Measurements from ENCODE around the gene PRDM11. TPM values are rescaled to one million over a fixed set of nuclear protein-coding genes. Genes with fewer than 3 reads are reported as not detected.

Gene PRDM11
- total and polyA plus RNA-seq, 10 of the 15 experiments (the other 5 are each of a cell fraction or from before 2014, with no cell fraction given), result 0.03 to 2.4 (median 0.53) TPM

DNA sequence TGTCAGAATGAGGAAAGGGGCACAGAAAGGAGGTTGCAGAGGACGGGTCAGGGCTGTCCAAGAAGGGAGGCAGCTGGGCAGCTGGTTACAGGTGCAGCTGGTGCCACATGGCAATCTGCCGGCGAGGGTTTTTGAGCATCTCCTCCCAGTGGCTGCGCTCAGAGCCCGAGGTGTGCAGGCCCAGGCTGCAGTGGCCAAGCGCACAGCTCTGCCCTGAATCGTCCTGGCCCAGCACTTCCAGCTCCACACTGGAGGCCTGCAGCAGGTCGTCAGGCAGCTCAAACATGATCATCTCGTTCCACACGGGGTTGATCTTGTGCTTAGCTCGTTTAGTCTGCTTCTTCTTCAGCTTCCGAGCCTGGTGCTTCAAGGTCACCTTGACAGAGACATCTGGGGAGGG is 97.5 kb downstream of the PRDM11 start:
- no peak for ATAC-seq
- Histone ChIP-seq H3K4me3 (no peak overlapping the region), H3K27ac (ENCODE audit: control insufficient read depth, insufficient read depth) (no peak overlapping the region), H3K9me3 (replicated peaks; ENCODE audit: control insufficient read depth, insufficient read depth, low read length) (no peaks in the 10 kb centered on the region; the same call in 2 of the 3 replicates), H2AFZ (ENCODE audit: control insufficient read depth, low read depth, low read length) (no peak overlapping the region), H3K4me1 (ENCODE audit: control insufficient read depth, insufficient read depth, low read length) (no peaks in the 10 kb centered on the region), H3K4me2 (ENCODE audit: control insufficient read depth, insufficient read depth) (no peak overlapping the region), H4K20me1 (ENCODE audit: control insufficient read depth, insufficient read depth) (no peaks in the 10 kb centered on the region), H3K36me3 (ENCODE audit: control insufficient read depth in 2 of 2, insufficient read depth in 2 of 2, low read length in 1 of 2) (no peaks in the 10 kb centered on the region), H3K27me3 (replicated peaks in 1 of 2; ENCODE audit: control insufficient read depth in 2 of 2, insufficient read depth in 2 of 2, low read length in 1 of 2) (no peaks in the 10 kb centered on the region; a peak in 2 of 4 replicates), H3K79me2 (ENCODE audit: control insufficient read depth, insufficient read depth, low read length) (no peaks in the 10 kb centered on the region), H3K9ac (ENCODE audit: control insufficient read depth, insufficient read depth, low read length) (no peak overlapping the region)
- no peak for FAIRE-seq
- ChIA-PET POLR2A (no interaction called here), CTCF (no interaction called here), SMC1A (ENCODE audit: uncharacterized antibody, unreplicated experiment) (interaction anchor here (0.6 kb wide), 1 partner anchor 247 kb away, joined by 3 read pairs; no protein-coding TSS in a partner anchor), RAD21 (ENCODE audit: unreplicated experiment) (no interaction called here)
- BruUV-seq (replicated peaks), result no TSS peak
- no peak for DNase-seq (ENCODE audit: low read depth, low spot score)
- WGBS (ENCODE audit: insufficient coverage, insufficient replicate concordance, low lambda C conversion rate, missing lambda C conversion rate), result 25% methylated on average over 12 of the region's 12 CpGs
- intact Hi-C loops (cut with micrococcal nuclease; ENCODE audit: unreplicated experiment) (no loop called here), in situ Hi-C loops (cut with MboI) (no loop called here)
- TF ChIP-seq ZNF207 (IDR thresholded peaks at IDR 0.05; ENCODE audit: borderline replicate concordance) (no peak), NBN (IDR thresholded peaks at IDR 0.05) (no peak), DPF2 (IDR thresholded peaks at IDR 0.05) (no peak), JUND (IDR thresholded peaks at IDR 0.05; ENCODE audit: low read depth, low read length) (no peak), POLR2AphosphoS5 (IDR thresholded peaks at IDR 0.05; ENCODE audit: low read length) (no peak), PAX5 (IDR thresholded peaks at IDR 0.05; ENCODE audit: borderline replicate concordance, low read depth, low read length) (no peak), SMARCA5 (IDR thresholded peaks at IDR 0.05) (no peak), SUPT20H (IDR thresholded peaks at IDR 0.05; ENCODE audit: borderline replicate concordance, control insufficient read depth, low read depth, low read length) (no peak), CBX5 (IDR thresholded peaks at IDR 0.05; ENCODE audit: low read depth) (no peak), POU2F2 (IDR thresholded peaks at IDR 0.05; ENCODE audit: borderline replicate concordance, low read depth, low read length) (no peak), SREBF2 (IDR thresholded peaks at IDR 0.05; ENCODE audit: low read length) (no peak), POLR2A (IDR thresholded peaks at IDR 0.05; ENCODE audit: low read depth, low read length) (no peak)
- TF ChIP-seq, protein P1, sequence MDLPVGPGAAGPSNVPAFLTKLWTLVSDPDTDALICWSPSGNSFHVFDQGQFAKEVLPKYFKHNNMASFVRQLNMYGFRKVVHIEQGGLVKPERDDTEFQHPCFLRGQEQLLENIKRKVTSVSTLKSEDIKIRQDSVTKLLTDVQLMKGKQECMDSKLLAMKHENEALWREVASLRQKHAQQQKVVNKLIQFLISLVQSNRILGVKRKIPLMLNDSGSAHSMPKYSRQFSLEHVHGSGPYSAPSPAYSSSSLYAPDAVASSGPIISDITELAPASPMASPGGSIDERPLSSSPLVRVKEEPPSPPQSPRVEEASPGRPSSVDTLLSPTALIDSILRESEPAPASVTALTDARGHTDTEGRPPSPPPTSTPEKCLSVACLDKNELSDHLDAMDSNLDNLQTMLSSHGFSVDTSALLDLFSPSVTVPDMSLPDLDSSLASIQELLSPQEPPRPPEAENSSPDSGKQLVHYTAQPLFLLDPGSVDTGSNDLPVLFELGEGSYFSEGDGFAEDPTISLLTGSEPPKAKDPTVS (IDR thresholded peaks at IDR 0.05; ENCODE audit: low read depth, low read length), result no peak
- TF ChIP-seq, protein P2, sequence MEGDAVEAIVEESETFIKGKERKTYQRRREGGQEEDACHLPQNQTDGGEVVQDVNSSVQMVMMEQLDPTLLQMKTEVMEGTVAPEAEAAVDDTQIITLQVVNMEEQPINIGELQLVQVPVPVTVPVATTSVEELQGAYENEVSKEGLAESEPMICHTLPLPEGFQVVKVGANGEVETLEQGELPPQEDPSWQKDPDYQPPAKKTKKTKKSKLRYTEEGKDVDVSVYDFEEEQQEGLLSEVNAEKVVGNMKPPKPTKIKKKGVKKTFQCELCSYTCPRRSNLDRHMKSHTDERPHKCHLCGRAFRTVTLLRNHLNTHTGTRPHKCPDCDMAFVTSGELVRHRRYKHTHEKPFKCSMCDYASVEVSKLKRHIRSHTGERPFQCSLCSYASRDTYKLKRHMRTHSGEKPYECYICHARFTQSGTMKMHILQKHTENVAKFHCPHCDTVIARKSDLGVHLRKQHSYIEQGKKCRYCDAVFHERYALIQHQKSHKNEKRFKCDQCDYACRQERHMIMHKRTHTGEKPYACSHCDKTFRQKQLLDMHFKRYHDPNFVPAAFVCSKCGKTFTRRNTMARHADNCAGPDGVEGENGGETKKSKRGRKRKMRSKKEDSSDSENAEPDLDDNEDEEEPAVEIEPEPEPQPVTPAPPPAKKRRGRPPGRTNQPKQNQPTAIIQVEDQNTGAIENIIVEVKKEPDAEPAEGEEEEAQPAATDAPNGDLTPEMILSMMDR (IDR thresholded peaks at IDR 0.05 in 2 of 3, conservative IDR thresholded peaks at IDR 0.05 in 1 of 3; ENCODE audit: control insufficient read depth in 2 of 3, extremely low read depth in 1 of 3, insufficient read depth in 1 of 3, low read depth in 3 of 3, low read length in 3 of 3), result no peak
- TF ChIP-seq, protein P3, sequence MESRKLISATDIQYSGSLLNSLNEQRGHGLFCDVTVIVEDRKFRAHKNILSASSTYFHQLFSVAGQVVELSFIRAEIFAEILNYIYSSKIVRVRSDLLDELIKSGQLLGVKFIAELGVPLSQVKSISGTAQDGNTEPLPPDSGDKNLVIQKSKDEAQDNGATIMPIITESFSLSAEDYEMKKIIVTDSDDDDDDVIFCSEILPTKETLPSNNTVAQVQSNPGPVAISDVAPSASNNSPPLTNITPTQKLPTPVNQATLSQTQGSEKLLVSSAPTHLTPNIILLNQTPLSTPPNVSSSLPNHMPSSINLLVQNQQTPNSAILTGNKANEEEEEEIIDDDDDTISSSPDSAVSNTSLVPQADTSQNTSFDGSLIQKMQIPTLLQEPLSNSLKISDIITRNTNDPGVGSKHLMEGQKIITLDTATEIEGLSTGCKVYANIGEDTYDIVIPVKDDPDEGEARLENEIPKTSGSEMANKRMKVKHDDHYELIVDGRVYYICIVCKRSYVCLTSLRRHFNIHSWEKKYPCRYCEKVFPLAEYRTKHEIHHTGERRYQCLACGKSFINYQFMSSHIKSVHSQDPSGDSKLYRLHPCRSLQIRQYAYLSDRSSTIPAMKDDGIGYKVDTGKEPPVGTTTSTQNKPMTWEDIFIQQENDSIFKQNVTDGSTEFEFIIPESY (IDR thresholded peaks at IDR 0.05), result no peak
- TF ChIP-seq, protein P4, sequence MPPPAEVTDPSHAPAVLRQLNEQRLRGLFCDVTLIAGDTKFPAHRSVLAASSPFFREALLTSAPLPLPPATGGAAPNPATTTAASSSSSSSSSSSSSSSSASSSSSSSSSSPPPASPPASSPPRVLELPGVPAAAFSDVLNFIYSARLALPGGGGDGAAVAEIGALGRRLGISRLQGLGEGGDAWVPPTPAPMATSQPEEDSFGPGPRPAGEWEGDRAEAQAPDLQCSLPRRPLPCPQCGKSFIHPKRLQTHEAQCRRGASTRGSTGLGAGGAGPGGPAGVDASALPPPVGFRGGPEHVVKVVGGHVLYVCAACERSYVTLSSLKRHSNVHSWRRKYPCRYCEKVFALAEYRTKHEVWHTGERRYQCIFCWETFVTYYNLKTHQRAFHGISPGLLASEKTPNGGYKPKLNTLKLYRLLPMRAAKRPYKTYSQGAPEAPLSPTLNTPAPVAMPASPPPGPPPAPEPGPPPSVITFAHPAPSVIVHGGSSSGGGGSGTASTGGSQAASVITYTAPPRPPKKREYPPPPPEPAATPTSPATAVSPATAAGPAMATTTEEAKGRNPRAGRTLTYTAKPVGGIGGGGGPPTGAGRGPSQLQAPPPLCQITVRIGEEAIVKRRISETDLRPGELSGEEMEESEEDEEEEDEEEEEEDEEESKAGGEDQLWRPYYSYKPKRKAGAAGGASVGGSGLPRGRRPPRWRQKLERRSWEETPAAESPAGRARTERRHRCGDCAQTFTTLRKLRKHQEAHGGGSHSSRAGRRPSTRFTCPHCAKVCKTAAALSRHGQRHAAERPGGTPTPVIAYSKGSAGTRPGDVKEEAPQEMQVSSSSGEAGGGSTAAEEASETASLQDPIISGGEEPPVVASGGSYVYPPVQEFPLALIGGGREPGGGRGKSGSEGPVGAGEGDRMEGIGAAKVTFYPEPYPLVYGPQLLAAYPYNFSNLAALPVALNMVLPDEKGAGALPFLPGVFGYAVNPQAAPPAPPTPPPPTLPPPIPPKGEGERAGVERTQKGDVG (CRISPR knock-in tag; IDR thresholded peaks at IDR 0.05), result no peak
